PC-3 (cell line): ENCODE results near the gene DGUOK.

Source experiments
- CTCF ChIP-seq: fragments of 300-600 bp; sonication (generic); conservative IDR thresholded peaks from 2 replicates; pipeline ENCODE4 v1.5.1; 2017; ENCODE audit warnings: antibody characterized with exemption, low read depth, mild to moderate bottlenecking, low read length
- EZH2 ChIP-seq: fragments of 300-600 bp; sonication (generic); IDR thresholded peaks from one replicate; pipeline ENCODE4 v1.6.1; 2017; ENCODE audit warnings: antibody characterized with exemption, mild to moderate bottlenecking, low read length; ENCODE audit not compliant: unreplicated experiment

GRCh38 chr2:73944714-73945113 lies 18.0 kb downstream of the DGUOK start:
- TF ChIP-seq CTCF (no peak), EZH2 (no peak)
